ENCODE measurements around the gene CFHR1.

The CFHR1 gene

DNA sequence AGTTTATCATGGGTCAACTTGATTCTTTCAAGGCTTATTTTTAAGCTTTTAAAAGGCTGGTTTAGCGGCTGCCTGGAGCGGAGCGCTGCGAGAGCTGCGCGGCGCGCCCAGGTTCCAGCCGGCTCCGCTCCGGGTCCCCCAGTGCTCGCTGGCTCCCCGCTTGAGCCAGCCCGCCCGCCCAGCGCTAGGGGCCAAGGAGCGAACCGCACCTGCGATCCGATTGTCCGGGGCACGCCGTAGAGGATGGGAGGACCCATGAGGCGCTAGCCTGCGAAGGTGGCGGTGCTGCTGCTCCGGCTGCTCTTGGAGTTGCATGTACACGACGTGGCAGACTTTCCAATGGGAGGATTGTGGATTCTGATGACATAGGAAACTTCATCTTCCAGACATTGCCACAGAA lies 58.4 kb downstream of the CFHR1 start:
- DNase-seq, result no peak
